GM10847 (cell line): Measurements from ENCODE around the gene OR10J5.

Experiments used
- POLR2A ChIP-seq: IDR thresholded peaks from 2 replicates; pipeline ENCODE4 v1.6.1; 2011; ENCODE audit not compliant: insufficient read length; ENCODE audit errors: extremely low read depth

OR10J5 gene

DNA sequence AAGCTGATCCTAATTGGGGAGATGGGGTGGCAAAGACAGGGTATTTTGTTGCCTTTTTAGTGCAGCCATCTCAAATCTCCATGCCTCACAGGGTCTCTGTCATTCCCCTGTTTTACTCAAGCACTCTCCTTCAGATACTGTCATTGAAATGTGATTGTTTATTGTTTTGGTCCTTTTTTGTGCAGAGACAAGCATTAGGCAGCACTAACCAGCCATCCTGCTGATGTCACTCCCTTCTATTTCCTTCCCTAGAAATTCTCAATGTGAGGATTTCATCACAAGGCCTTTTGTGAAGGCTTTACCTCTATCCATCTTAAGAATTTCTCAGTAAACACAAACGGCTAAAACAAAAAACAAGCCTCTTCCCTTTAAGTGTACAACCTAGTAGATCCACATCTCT lies 34.7 kb downstream of the OR10J5 start:
- TF ChIP-seq POLR2A: no peak

DNA sequence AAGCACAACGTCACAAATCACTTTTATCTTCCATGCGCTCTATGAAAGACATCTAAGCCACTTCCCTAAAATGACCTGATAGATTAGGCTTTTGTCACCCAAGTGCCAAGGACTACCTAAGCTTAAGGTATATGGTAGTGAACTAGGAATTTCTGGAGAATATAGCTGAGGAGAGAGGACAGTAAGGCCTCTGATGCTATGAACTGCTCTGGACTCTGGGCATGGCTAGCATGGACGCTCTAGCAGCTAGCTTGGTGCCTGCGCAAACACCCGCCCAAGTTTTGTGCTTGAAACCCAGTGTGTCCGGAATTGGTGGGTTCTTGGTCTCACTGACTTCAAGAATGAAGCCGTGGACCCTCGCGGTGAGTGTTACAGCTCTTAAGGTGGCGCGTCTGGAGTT lies 42.5 kb downstream of the OR10J5 start:
- no peak for TF ChIP-seq POLR2A

DNA sequence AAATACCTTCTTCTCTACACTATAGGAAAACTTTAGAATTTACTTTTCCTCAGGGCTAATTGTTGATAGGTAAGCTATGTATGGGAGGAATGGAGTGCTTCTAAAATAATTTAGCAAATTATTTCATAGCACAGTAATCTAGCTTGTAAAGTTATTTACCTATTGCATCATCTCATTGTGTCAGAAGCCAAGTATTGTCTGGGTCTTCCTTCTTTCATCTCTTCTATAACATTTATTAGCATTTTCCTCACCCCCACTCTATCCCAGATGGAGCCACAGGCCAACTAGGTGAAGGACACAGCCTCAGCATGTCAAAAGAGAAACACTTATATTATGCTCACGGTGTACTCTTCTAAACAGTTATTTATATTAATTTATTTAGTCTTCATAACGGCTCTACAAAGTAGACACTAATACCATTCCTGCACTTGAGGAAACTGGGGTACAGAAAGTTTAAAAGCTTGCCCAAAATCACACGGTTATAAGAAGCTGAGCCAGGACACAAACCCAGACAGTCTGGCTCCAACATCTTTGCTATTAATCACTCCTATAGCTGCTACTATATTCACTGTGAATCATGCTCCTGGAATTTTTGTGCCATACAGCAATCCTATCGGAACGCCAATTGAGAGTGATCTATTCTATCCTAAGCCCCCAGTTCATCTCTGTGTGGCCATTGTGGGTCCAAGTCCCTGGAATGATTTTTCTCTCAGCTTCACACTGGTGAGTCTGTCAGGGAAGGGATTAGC lies 43.1 kb downstream of the OR10J5 start:
- TF ChIP-seq POLR2A: no peak
